T-helper 2 cell treated with Interferon-gamma antibody and Interleukin-4, amounts not matched to agents 5 μg/mL and 100 μg/mL, for 36 hours (primary cell): ENCODE data around the gene GATA1.
"Not testable (repeated sequence)": the region's sequence is repeated elsewhere in the genome, so short reads cannot be mapped to it uniquely, and the experiment has no call there.

Experiments used
- DNase-seq: peaks from one replicate; pipeline ENCODE4 v3.0.0; 2021; ENCODE audit warnings: low spot score
- H3K27ac Mint-ChIP-seq: one replicate; pipeline ENCODE4 v1.8.0; 2021; ENCODE audit warnings: mild to moderate bottlenecking, mixed read lengths
- H3K27me3 Mint-ChIP-seq: one replicate; pipeline ENCODE4 v1.8.0; 2021; ENCODE audit warnings: low read depth, mixed read lengths
- H3K36me3 Mint-ChIP-seq: one replicate; pipeline ENCODE4 v1.8.0; 2021; ENCODE audit warnings: low read depth, mixed read lengths
- H3K4me1 Mint-ChIP-seq: one replicate; pipeline ENCODE4 v1.8.0; 2021; ENCODE audit warnings: low read depth, mixed read lengths
- H3K4me3 Mint-ChIP-seq: one replicate; pipeline ENCODE4 v1.8.0; 2022; ENCODE audit warnings: mild to moderate bottlenecking, moderate library complexity, mixed read lengths
- H3K9me3 Mint-ChIP-seq: one replicate; pipeline ENCODE4 v1.8.0; 2021; ENCODE audit warnings: mixed read lengths

Gene GATA1

GRCh38 chrX:48814722-48815121, 28.3 kb downstream of the GATA1 start:
- Mint-ChIP-seq H3K27me3 (no peaks in the 10 kb centered on the region), H3K36me3 (peaks cover 9% of the 10 kb centered on the region), H3K4me1 (no peaks in the 10 kb centered on the region), H3K9me3 (no peaks in the 10 kb centered on the region), H3K4me3 (no peak overlapping the region), H3K27ac (no peak overlapping the region)
- DNase-seq, result no peak

- no peak for DNase-seq
- no peaks in the 10 kb centered on the region for H3K9me3 Mint-ChIP-seq
- H3K27ac Mint-ChIP-seq, result no peak overlapping the region
- H3K4me3 Mint-ChIP-seq, result no peak overlapping the region
- no peaks in the 10 kb centered on the region for H3K4me1 Mint-ChIP-seq
- peaks cover 9% of the 10 kb centered on the region for H3K36me3 Mint-ChIP-seq
- no peaks in the 10 kb centered on the region for H3K27me3 Mint-ChIP-seq
Measured at GRCh38 chrX:48815266-48815665, 28.9 kb downstream of the GATA1 start.

- no peaks in the 10 kb centered on the region for H3K4me1 Mint-ChIP-seq
- H3K27me3 Mint-ChIP-seq, result no peaks in the 10 kb centered on the region
- DNase-seq, result no peak
- H3K27ac Mint-ChIP-seq, result no peak overlapping the region
- no peaks in the 10 kb centered on the region for H3K9me3 Mint-ChIP-seq
- peaks cover 6% of the 10 kb centered on the region for H3K36me3 Mint-ChIP-seq
- H3K4me3 Mint-ChIP-seq, result no peak overlapping the region
Measured at GRCh38 chrX:48816014-48816810, 29.8 kb downstream of the GATA1 start.

GRCh38 chrX:48818098-48818497, 31.7 kb downstream of the GATA1 start:
- Mint-ChIP-seq H3K9me3 (no peaks in the 10 kb centered on the region), H3K36me3 (peaks cover 3% of the 10 kb centered on the region), H3K27me3 (no peaks in the 10 kb centered on the region), H3K4me1 (no peaks in the 10 kb centered on the region), H3K4me3 (no peak overlapping the region), H3K27ac (no peak overlapping the region)
- no peak for DNase-seq

- DNase-seq, result no peak
- H3K27me3 Mint-ChIP-seq, result no peaks in the 10 kb centered on the region
- H3K27ac Mint-ChIP-seq, result no peak overlapping the region
- no peaks in the 10 kb centered on the region for H3K9me3 Mint-ChIP-seq
- no peaks in the 10 kb centered on the region for H3K4me1 Mint-ChIP-seq
- peaks cover 6% of the 10 kb centered on the region for H3K36me3 Mint-ChIP-seq
- H3K4me3 Mint-ChIP-seq, result no peak overlapping the region
Measured at GRCh38 chrX:48818866-48819265, 32.5 kb downstream of the GATA1 start.

- not testable (repeated sequence) for H3K4me1 Mint-ChIP-seq, DNase-seq, H3K36me3 Mint-ChIP-seq, H3K27me3 Mint-ChIP-seq, H3K27ac Mint-ChIP-seq, H3K4me3 Mint-ChIP-seq, H3K9me3 Mint-ChIP-seq
Measured at GRCh38 chrX:48819394-48819793, 33.0 kb downstream of the GATA1 start.

GRCh38 chrX:48823053-48823452, 36.7 kb downstream of the GATA1 start:
- Mint-ChIP-seq H3K4me1 (no peaks in the 10 kb centered on the region), H3K9me3 (no peaks in the 10 kb centered on the region), H3K27ac (no peak overlapping the region), H3K27me3 (peaks cover 8% of the 10 kb centered on the region), H3K4me3 (no peak overlapping the region), H3K36me3 (peaks cover 17% of the 10 kb centered on the region)
- DNase-seq, result no peak

- H3K36me3 Mint-ChIP-seq, result peaks cover 16% of the 10 kb centered on the region
- H3K4me1 Mint-ChIP-seq, result no peaks in the 10 kb centered on the region
- H3K27me3 Mint-ChIP-seq, result peaks cover 16% of the 10 kb centered on the region
- DNase-seq, result no peak
- H3K4me3 Mint-ChIP-seq, result no peak overlapping the region
- no peaks in the 10 kb centered on the region for H3K9me3 Mint-ChIP-seq
- H3K27ac Mint-ChIP-seq, result no peak overlapping the region
Measured at GRCh38 chrX:48824066-48824465, 37.7 kb downstream of the GATA1 start.

GRCh38 chrX:48826135-48826875, 39.9 kb downstream of the GATA1 start, which contains the start of gene ERAS:
Gene ERAS (plus strand): TSS chrX:48826513. CDS start chrX:48829124, 2,611 bp downstream.
- Mint-ChIP-seq H3K9me3 (no peaks in the 10 kb centered on the region), H3K4me3 (no peak within 1 kb of the TSS), H3K36me3 (peaks cover 16% of the 10 kb centered on the region), H3K4me1 (no peaks in the 10 kb centered on the region), H3K27ac (peak within 1 kb of the TSS; percentile 26), H3K27me3 (peaks cover 28% of the 10 kb centered on the region)
- no peak for DNase-seq

GRCh38 chrX:48826876-48827653, 40.7 kb downstream of the GATA1 start:
- Mint-ChIP-seq H3K27ac (peak overlapping the region; percentile 26), H3K36me3 (peaks cover 16% of the 10 kb centered on the region), H3K27me3 (peaks cover 28% of the 10 kb centered on the region), H3K4me1 (no peaks in the 10 kb centered on the region), H3K4me3 (no peak overlapping the region), H3K9me3 (no peaks in the 10 kb centered on the region)
- DNase-seq, result no peak

GRCh38 chrX:48827654-48827968, 41.2 kb downstream of the GATA1 start:
- Mint-ChIP-seq H3K27ac (peak overlapping the region; percentile 26), H3K27me3 (peaks cover 33% of the 10 kb centered on the region)

GRCh38 chrX:48829016-48829735, 42.8 kb downstream of the GATA1 start:
- no peak for DNase-seq
- Mint-ChIP-seq H3K4me3 (no peak overlapping the region), H3K27me3 (peaks cover 48% of the 10 kb centered on the region), H3K27ac (no peak overlapping the region), H3K9me3 (no peaks in the 10 kb centered on the region), H3K4me1 (peaks cover under 1% of the 10 kb centered on the region), H3K36me3 (peaks cover 11% of the 10 kb centered on the region)

More at GRCh38 chrX:48827654-48827968, 41.2 kb downstream of the GATA1 start:
- H3K36me3 Mint-ChIP-seq, result peaks cover 16% of the 10 kb centered on the region
- H3K4me3 Mint-ChIP-seq, result no peak overlapping the region
- DNase-seq, result no peak
- H3K9me3 Mint-ChIP-seq, result no peaks in the 10 kb centered on the region
- H3K4me1 Mint-ChIP-seq, result no peaks in the 10 kb centered on the region

GRCh38 chrX:48831136-48831908, 44.9 kb downstream of the GATA1 start:
- Mint-ChIP-seq H3K27me3 (peaks cover 62% of the 10 kb centered on the region), H3K36me3 (peaks cover 5% of the 10 kb centered on the region), H3K4me3 (no peak overlapping the region), H3K9me3 (no peaks in the 10 kb centered on the region), H3K27ac (no peak overlapping the region), H3K4me1 (peaks cover 9% of the 10 kb centered on the region)
- no peak for DNase-seq
